AG09309 (cell line): ENCODE results near the gene CDO1.

Experiments
- DNase-seq: peaks from one replicate; pipeline ENCODE4 v3.0.0-alpha.2; 2010; ENCODE audit warnings: low read depth
- H3K4me3 ChIP-seq: 2 replicates; pipeline ENCODE4 v1.5.1; 2011; ENCODE audit warnings: mild to moderate bottlenecking, low read depth, low read length, moderate library complexity; ENCODE audit not compliant: control insufficient read depth
- CTCF ChIP-seq: IDR thresholded peaks from 2 replicates; pipeline ENCODE4 v1.5.1; 2011; ENCODE audit warnings: mild to moderate bottlenecking, low read depth, low read length, inconsistent platforms; ENCODE audit not compliant: insufficient read depth, control insufficient read depth; ENCODE audit errors: missing control alignments

Gene CDO1

GRCh38 chr5:115854139-115854538 lies 37.7 kb upstream of the CDO1 start:
- no peak for TF ChIP-seq CTCF

GRCh38 chr5:115850744-115851416 lies 34.4 kb upstream of the CDO1 start:
- no peak for DNase-seq
- H3K4me3 ChIP-seq: no peak overlapping the region
- no peak for TF ChIP-seq CTCF

More at GRCh38 chr5:115854139-115854538, 37.7 kb upstream of the CDO1 start:
- no peak for DNase-seq
- no peak overlapping the region for H3K4me3 ChIP-seq

- no peak for DNase-seq
- no peak overlapping the region for H3K4me3 ChIP-seq
- TF ChIP-seq CTCF: no peak
These were observed 32.9 kb upstream of the CDO1 start for GRCh38 chr5:115849258-115849798.

GRCh38 chr5:115847290-115847689 lies 30.8 kb upstream of the CDO1 start:
- no peak for DNase-seq
- H3K4me3 ChIP-seq: no peak overlapping the region
- TF ChIP-seq CTCF: no peak

GRCh38 chr5:115844321-115844817 lies 27.9 kb upstream of the CDO1 start:
- TF ChIP-seq CTCF: no peak
- no peak overlapping the region for H3K4me3 ChIP-seq
- no peak for DNase-seq

- TF ChIP-seq CTCF: no peak
- DNase-seq: no peak
- H3K4me3 ChIP-seq: peak overlapping the region; percentile 83; the same call in 1 of the 2 replicates
These were observed 27.1 kb upstream of the CDO1 start for GRCh38 chr5:115843444-115844130.
